Transverse colon (tissue), 4 donors: Measurements from ENCODE around the gene E2F2. TPM values are rescaled to one million over a fixed set of nuclear protein-coding genes. Genes with fewer than 3 reads are reported as not detected.

Source experiments
- DNase-seq: peaks from one replicate; pipeline ENCODE4 v3.0.0-alpha.2; 2019
- H3K27ac ChIP-seq, 4 donors: fragments of 200-600 bp; sonication (generic); 2 replicates each; pipeline ENCODE4 v1.5.1; 2016 to 2018; ENCODE audit warnings: inconsistent platforms in 4 of 4
- H3K27me3 ChIP-seq: fragments of 200-600 bp; sonication (generic); 2 replicates; pipeline ENCODE4 v1.5.1; 2017; ENCODE audit warnings: inconsistent platforms
- H3K36me3 ChIP-seq, 4 donors: fragments of 200-600 bp; sonication (generic); 2 replicates each; pipeline ENCODE4 v1.5.1; 2017 to 2019; ENCODE audit warnings: inconsistent platforms in 4 of 4
- H3K4me1 ChIP-seq, 4 donors: fragments of 200-600 bp; sonication (generic); 2 replicates each; pipeline ENCODE4 v1.5.1; 2017 to 2020; ENCODE audit warnings: inconsistent platforms in 4 of 4
- H3K4me3 ChIP-seq, 4 donors: fragments of 200-600 bp; sonication (generic); 1 replicate in 1 of 4; 2 replicates in 3 of 4; pipeline versions ENCODE4 v1.5.1 to v1.6.1; 2017 to 2019; ENCODE audit warnings: inconsistent platforms in 4 of 4
- H3K9me3 ChIP-seq, 2 donors: fragments of 200-600 bp; sonication (generic); 2 replicates each; pipeline ENCODE4 v1.5.1; 2017 to 2019; ENCODE audit warnings: inconsistent platforms in 2 of 2
- CTCF ChIP-seq, 5 experiments: fragments of 200-600 bp in 3 of 5; fragments of 450-650 bp in 2 of 5; sonication (generic) in 3 of 5; IDR thresholded peaks; 1 replicate in 2 of 5; 2 replicates in 3 of 5; pipeline ENCODE4 v1.5.1; 2016 to 2017; ENCODE audit warnings: antibody characterized with exemption in 5 of 5, inconsistent platforms in 3 of 5, mild to moderate bottlenecking in 2 of 5, moderate library complexity in 1 of 5
- EP300 ChIP-seq: sonication (generic); formaldehyde crosslinking; IDR thresholded peaks from one replicate; pipeline ENCODE4 v1.6.1; 2017; ENCODE audit warnings: antibody characterized with exemption, low read depth
- POLR2A ChIP-seq: fragments of 450-650 bp; IDR thresholded peaks from one replicate; pipeline ENCODE4 v1.6.1; 2016; ENCODE audit warnings: antibody characterized with exemption, mild to moderate bottlenecking, moderate library complexity
- POLR2AphosphoS5 ChIP-seq, 3 donors: sonication (generic); formaldehyde crosslinking; IDR thresholded peaks; one replicate each; pipeline ENCODE4 v1.6.1; 2016; ENCODE audit warnings: antibody characterized with exemption in 3 of 3
- WGBS, 2 donors: methylation state at CpG; one replicate each; pipeline ENCODE4 v1.1.5; 2018; ENCODE audit warnings: low coverage in 1 of 2; 5-methylcytosine and 5-hydroxymethylcytosine counted together
- in situ Hi-C, 4 donors: fragments of 200-750 bp; cut with MboI; loops; one replicate each; pipeline versions ENCODE4 v1.15.0 to v1.15.1; 2017; ENCODE audit warnings: low sequenced_read_pairs in 3 of 4, low pct_ligation_motif_present in 1 of 4, low pct_unique_long_range_greater_than_20kb in 1 of 4
- intact Hi-C: fragments of 100-400 bp; cut with DNase I; formaldehyde crosslinking; loops from one replicate; pipeline ENCODE4 v1.15.1; 2023; ENCODE audit warnings: low total_unique reads
- total RNA-seq, 4 donors: library from RNA; depleted of rRNA; stranded (reverse); fragments of >200 nt; gene quantifications; one replicate each; pipeline ENCODE4 v1.1.0, GENCODE V29; 2016

The E2F2 gene
- total RNA-seq, 4 donors from 2014 or later = 6.7 to 11.6 (median 8.9) TPM

- Histone ChIP-seq H3K4me1 (peaks cover 14 to 29% (median 24%) of the 10 kb centered on the region in 4 donors), H3K36me3 (no peaks in the 10 kb centered on the region), H3K4me3 (no peak overlapping the region), H3K9me3 (no peaks in the 10 kb centered on the region), H3K27ac (no peak overlapping the region), H3K27me3 (no peaks in the 10 kb centered on the region)
- DNase-seq = no peak
- intact Hi-C loops = no loop called here
- in situ Hi-C loops = no loop called here
- WGBS, 2 donors = 95 to 100% methylated on average over 5 to 16 of the region's 16 CpGs
- TF ChIP-seq POLR2A = no peak
- TF ChIP-seq CTCF (IDR thresholded peaks at IDR 0.05) = no peak
- TF ChIP-seq EP300 = no peak
- no peak for TF ChIP-seq POLR2AphosphoS5 (IDR thresholded peaks at IDR 0.05)
Observed at GRCh38 chr1:23521588-23521987, 9.4 kb downstream of the E2F2 start.

GRCh38 chr1:23517581-23517980, 13.5 kb downstream of the E2F2 start:
- H3K27me3 ChIP-seq = no peaks in the 10 kb centered on the region
- no peak for TF ChIP-seq POLR2A
- TF ChIP-seq EP300 = no peak
- TF ChIP-seq CTCF (IDR thresholded peaks at IDR 0.05) = no peak
- TF ChIP-seq POLR2AphosphoS5 (IDR thresholded peaks at IDR 0.05) = no peak
- no peaks in the 10 kb centered on the region for H3K4me1 ChIP-seq
- no peak overlapping the region for H3K27ac ChIP-seq
- WGBS, 2 donors = 84 to 95% methylated on average over 7 to 9 of the region's 9 CpGs
- in situ Hi-C loops = no loop called here
- no peaks in the 10 kb centered on the region for H3K9me3 ChIP-seq
- intact Hi-C loops = no loop called here
- DNase-seq = no peak
- H3K36me3 ChIP-seq = no peaks in the 10 kb centered on the region
- no peak overlapping the region for H3K4me3 ChIP-seq

GRCh38 chr1:23515905-23516304, 15.1 kb downstream of the E2F2 start:
- H3K9me3 ChIP-seq = no peaks in the 10 kb centered on the region
- H3K27ac ChIP-seq = no peak overlapping the region
- H3K27me3 ChIP-seq = no peaks in the 10 kb centered on the region
- H3K4me1 ChIP-seq = no peaks in the 10 kb centered on the region
- TF ChIP-seq CTCF (IDR thresholded peaks at IDR 0.05) (no peak), POLR2AphosphoS5 (IDR thresholded peaks at IDR 0.05) (no peak), POLR2A (no peak), EP300 (no peak)
- DNase-seq = no peak
- no peak overlapping the region for H3K4me3 ChIP-seq
- intact Hi-C loops = no loop called here
- 98 to 100% methylated on average over 1 to 4 of the region's 4 CpGs for WGBS, 2 donors
- in situ Hi-C loops = no loop called here
- H3K36me3 ChIP-seq = no peaks in the 10 kb centered on the region

- DNase-seq = no peak
- Histone ChIP-seq H3K27ac (no peak overlapping the region), H3K4me1 (no peaks in the 10 kb centered on the region), H3K9me3 (no peaks in the 10 kb centered on the region), H3K36me3 (no peaks in the 10 kb centered on the region), H3K4me3 (no peak overlapping the region), H3K27me3 (no peaks in the 10 kb centered on the region)
- TF ChIP-seq CTCF (IDR thresholded peaks at IDR 0.05) = no peak
- in situ Hi-C loops = no loop called here
- intact Hi-C loops = no loop called here
- 92% methylated on average over 3 of the region's 3 CpGs; no CpG with 5 or more reads in 1 of the 2 donors for WGBS, 2 donors
Observed at GRCh38 chr1:23514111-23514679, 16.8 kb downstream of the E2F2 start.
